K562 (cell line): ENCODE measurements around the gene XPO1. TPM values are rescaled to one million over a fixed set of nuclear protein-coding genes. Genes with fewer than 3 reads are reported as not detected.

Experiments used
- ATAC-seq: fragments of 200-7000 bp; cut with Tn5 transposase; 3 replicates; pipeline ENCODE4 v1.9.1; 2020; ENCODE audit warnings: moderate library complexity
- BruUV-seq: library from RNA; stranded (reverse); fragments of 400-500 nt; replicated peaks from 2 replicates; lab custom pipeline; 2021; lab: Mats Ljungman, UMichigan
- CTCF ChIA-PET: fragments of 300-600 bp; formaldehyde crosslinking; extraction: SDS; loops from one replicate; lab custom pipeline; 2021; ENCODE audit warnings: low intra/inter-chr PET ratio; lab: Yijun Ruan, JAX
- POLR2A ChIA-PET: fragments of 300-600, 350-650 bp; sonication (Branson Sonifier 250); formaldehyde crosslinking; extraction: SDS; loops from one replicate; lab custom pipeline; 2021; ENCODE audit warnings: antibody characterized with exemption, inconsistent platforms; lab: Yijun Ruan, JAX
- DNase-seq, 4 experiments: peaks; one replicate each; pipeline versions ENCODE4 v3.0.0 to v3.0.0-alpha.2; 2011 to 2018; ENCODE audit warnings: low spot score in 3 of 4, mixed read lengths in 3 of 4; ENCODE audit errors: extremely low read depth in 1 of 4
- FAIRE-seq: peaks from 2 replicates; lab custom pipeline; 2011; peaks lifted over from hg19 to GRCh38; lab: Jason Lieb, UNC
- H2AFZ ChIP-seq: 2 replicates; pipeline ENCODE4 v1.6.0; 2011; ENCODE audit warnings: low read depth, low read length, control low read depth, inconsistent platforms
- H3K27ac ChIP-seq: fragments of 200-600 bp; 3 replicates; pipeline ENCODE4 v1.8.0; 2011; ENCODE audit warnings: low read depth, mild to moderate bottlenecking, control low read depth, inconsistent platforms, low read length, moderate library complexity, mixed read lengths; ENCODE audit errors: extremely low read depth
- H3K27me3 ChIP-seq, 2 experiments: fragments of 300-600 bp in 1 of 2; 2 replicates in 1 of 2; 3 replicates in 1 of 2; pipeline versions ENCODE4 v1.6.0 to v1.8.0; 2011; ENCODE audit warnings: inconsistent platforms in 2 of 2, low read length in 2 of 2, mild to moderate bottlenecking in 1 of 2, mixed read lengths in 1 of 2, moderate library complexity in 1 of 2; ENCODE audit not compliant: control insufficient read depth in 2 of 2, insufficient read depth in 2 of 2
- H3K36me3 ChIP-seq: fragments of 300-600 bp; 3 replicates; pipeline ENCODE4 v1.8.0; 2011; ENCODE audit warnings: mild to moderate bottlenecking, low read length, inconsistent platforms; ENCODE audit not compliant: control insufficient read depth, insufficient read depth
- H3K4me1 ChIP-seq, 2 experiments: fragments of 200-600 bp in 1 of 2; replicated peaks in 1 of 2; 2 replicates in 1 of 2; 3 replicates in 1 of 2; pipeline versions ENCODE4 v1.5.1 to v1.8.0; 2011; ENCODE audit warnings: inconsistent platforms in 2 of 2, low read length in 2 of 2, mild to moderate bottlenecking in 1 of 2, mixed read lengths in 1 of 2, moderate library complexity in 1 of 2; ENCODE audit not compliant: control insufficient read depth in 2 of 2, insufficient read depth in 2 of 2
- H3K4me2 ChIP-seq: 2 replicates; pipeline ENCODE4 v1.6.1; 2011; ENCODE audit warnings: low read length, control low read depth, inconsistent platforms, mixed read lengths; ENCODE audit not compliant: insufficient read depth
- H3K4me3 ChIP-seq: fragments of 200-600 bp; sonication (generic), shearing (Covaris generic); 2 replicates; pipeline ENCODE4 v1.5.1; 2016; ENCODE audit warnings: control low read depth, inconsistent platforms
- H3K79me2 ChIP-seq: fragments of 200-600 bp; 3 replicates; pipeline ENCODE4 v1.8.0; 2011; ENCODE audit warnings: low read length, inconsistent platforms; ENCODE audit not compliant: control insufficient read depth, insufficient read depth
- H3K9ac ChIP-seq, 2 experiments: 2 replicates each; pipeline versions ENCODE4 v1.6.0 to v1.6.1; 2011; ENCODE audit warnings: low read depth in 2 of 2, low read length in 2 of 2, control low read depth in 1 of 2, inconsistent platforms in 1 of 2, mild to moderate bottlenecking in 1 of 2, mixed read lengths in 1 of 2; ENCODE audit not compliant: insufficient read depth in 1 of 2
- H3K9me1 ChIP-seq: one replicate; pipeline ENCODE4 v1.6.0; 2011; ENCODE audit warnings: inconsistent platforms, mild to moderate bottlenecking, low read length, moderate library complexity; ENCODE audit not compliant: control insufficient read depth, insufficient read depth
- H3K9me3 ChIP-seq: replicated peaks from 2 replicates; pipeline ENCODE4 v1.5.1; 2011; ENCODE audit warnings: low read depth, low read length, inconsistent platforms; ENCODE audit not compliant: control insufficient read depth, insufficient read depth
- H4K20me1 ChIP-seq: replicated peaks from 2 replicates; pipeline ENCODE4 v1.6.1; 2011; ENCODE audit warnings: low read length, inconsistent platforms, mixed read lengths; ENCODE audit not compliant: control insufficient read depth, insufficient read depth
- HNRNPLL ChIP-seq: fragments of 200-400 bp; formaldehyde crosslinking; IDR thresholded peaks from 2 replicates; pipeline ENCODE4 v1.6.1; 2017; ENCODE audit warnings: low read length, low read depth, mild to moderate bottlenecking; ENCODE audit not compliant: poor library complexity, severe bottlenecking
- KLF10 ChIP-seq: fragments of 250-450 bp; sonication (Bioruptor Pico); IDR thresholded peaks from 2 replicates; pipeline ENCODE4 v1.6.1; 2021; ENCODE audit warnings: matching md5 sums
- MTA3 ChIP-seq: fragments of 450-650 bp; formaldehyde crosslinking; IDR thresholded peaks from 2 replicates; pipeline ENCODE4 v1.6.1; 2017; ENCODE audit warnings: mild to moderate bottlenecking, borderline replicate concordance
- PRDM10 ChIP-seq: fragments of 450-650 bp; IDR thresholded peaks from 2 replicates; pipeline ENCODE4 v1.6.1; 2018; ENCODE audit not compliant: partially characterized antibody
- PURB ChIP-seq: sonication (generic); formaldehyde crosslinking; IDR thresholded peaks from 2 replicates; pipeline ENCODE4 v1.9.0; 2021; ENCODE audit warnings: low read depth, mild to moderate bottlenecking, missing genetic modification reagents
- RBFOX2 ChIP-seq: fragments of 200-400 bp; formaldehyde crosslinking; IDR thresholded peaks from 2 replicates; pipeline ENCODE4 v1.6.1; 2017; ENCODE audit warnings: low read depth, mild to moderate bottlenecking, low read length, moderate library complexity
- SNAPC5 ChIP-seq: fragments of 250-450 bp; sonication (Bioruptor Pico); IDR thresholded peaks from 2 replicates; pipeline ENCODE4 v1.8.0; 2021; ENCODE audit warnings: moderate library complexity, mild to moderate bottlenecking, inconsistent platforms
- SP2 ChIP-seq: IDR thresholded peaks from 2 replicates; pipeline ENCODE4 v1.6.1; 2011; ENCODE audit warnings: mild to moderate bottlenecking, low read depth, low read length, moderate library complexity; ENCODE audit not compliant: poor library complexity, severe bottlenecking; ENCODE audit errors: extremely low read depth
- ZBTB17 ChIP-seq: fragments of 450-650 bp; formaldehyde crosslinking; IDR thresholded peaks from 2 replicates; pipeline ENCODE4 v1.4.0; 2020; ENCODE audit warnings: mild to moderate bottlenecking
- ZNF239 ChIP-seq: fragments of 250-450 bp; sonication (Bioruptor Pico); IDR thresholded peaks from 2 replicates; pipeline ENCODE4 v1.4.0; 2020; ENCODE audit warnings: mild to moderate bottlenecking
- ZNF445 ChIP-seq: fragments of 250-450 bp; sonication (Bioruptor Pico); IDR thresholded peaks from 2 replicates; pipeline ENCODE4 v1.4.0; 2020; ENCODE audit warnings: low read depth, mild to moderate bottlenecking, moderate library complexity
- WGBS: fragments of 100-300 bp; shearing (Covaris generic); methylation state at CpG from one replicate; pipeline ENCODE4 v1.1.6; 2016; ENCODE audit warnings: low coverage, mixed read lengths; ENCODE audit not compliant: insufficient coverage; ENCODE audit errors: missing lambda C conversion rate; 5-methylcytosine and 5-hydroxymethylcytosine counted together
- in situ Hi-C: fragments of 300-500 bp; cut with MboI; formaldehyde crosslinking; loops from 4 replicates; pipeline ENCODE4 v1.15.0; 2018; ENCODE audit warnings: inconsistent platforms, mixed read lengths
- intact Hi-C: fragments of 100-400 bp; cut with micrococcal nuclease; formaldehyde crosslinking; loops from 2 replicates; pipeline ENCODE4 v1.14.2; 2022
- polyA plus RNA-seq, 8 experiments: library from polyadenylated mRNA; depleted of rRNA in 4 of 8; stranded (reverse) in 5 of 8; unstranded in 3 of 8; fragments of >200 nt; fragmentation: Nextera tagmentation in 2 of 8; fragmentation: Illumina TruSeq in 1 of 8; extraction: Ambion mirVana in 2 of 8; extraction: Trizol in 1 of 8; gene quantifications; 2 replicates each; pipeline versions ENCODE4 v1.2.1 to v1.2.3, GENCODE V29; 2011 to 2014; ENCODE audit warnings: inconsistent platforms in 1 of 8, missing spikeins in 1 of 8
- total RNA-seq, 7 experiments: library from RNA; depleted of rRNA in 6 of 7; stranded (reverse); fragments of >200 nt in 6 of 7; fragmentation: Illumina TruSeq in 2 of 7; extraction: Trizol in 2 of 7; gene quantifications; 2 replicates each; pipeline versions ENCODE4 v1.2.1 to v1.2.3, GENCODE V29; 2011 to 2021; ENCODE audit warnings: low replicate concordance in 1 of 7

XPO1 gene
- total and polyA plus RNA-seq, 9 of the 15 experiments (the other 6 are each of a cell fraction or from before 2014, with no cell fraction given), result 86.2 to 307 (median 216) TPM

GRCh38 chr2:61454383-61454782, 83.8 kb downstream of the XPO1 start:
- FAIRE-seq (no peak), ATAC-seq (no peak), DNase-seq (no peak)
- ChIA-PET CTCF (no interaction called here), POLR2A (interaction anchor here (1.3 kb wide), 1 partner anchor 13 kb away, joined by 5 read pairs; no protein-coding TSS in a partner anchor)
- Histone ChIP-seq H3K79me2 (peaks cover 97% of the 10 kb centered on the region), H3K9me3 (no peaks in the 10 kb centered on the region), H3K4me3 (no peak overlapping the region), H2AFZ (no peak overlapping the region), H3K9ac (no peak overlapping the region), H3K4me2 (no peak overlapping the region), H3K27ac (no peak overlapping the region), H4K20me1 (no peaks in the 10 kb centered on the region), H3K9me1 (no peaks in the 10 kb centered on the region), H3K4me1 (peaks cover 6 to 7% of the 10 kb centered on the region in 2 experiments; a peak in 3 of 5 replicates), H3K27me3 (no peaks in the 10 kb centered on the region), H3K36me3 (peaks cover 17% of the 10 kb centered on the region)
- intact Hi-C loops (no loop called here), in situ Hi-C loops (no loop called here)
- 85% methylated on average over 5 of the region's 5 CpGs for WGBS
- TF ChIP-seq ZNF239 (CRISPR knock-in tag) (no peak), PRDM10 (no peak), PURB (CRISPR knock-in tag) (no peak), ZNF445 (CRISPR knock-in tag) (no peak), KLF10 (CRISPR knock-in tag) (no peak), MTA3 (no peak), HNRNPLL (no peak), RBFOX2 (no peak), SNAPC5 (CRISPR knock-in tag) (no peak), SP2 (no peak), ZBTB17 (CRISPR knock-in tag) (no peak)
- BruUV-seq, result no TSS peak
